K562 treated with DMSO at 1 percent for 48 hours (cell line): ENCODE results near the gene NCR1. TPM values are rescaled to one million over a fixed set of nuclear protein-coding genes. Genes with fewer than 3 reads are reported as not detected.

ENCODE experiments used
- total RNA-seq: library from RNA; unstranded; fragments of 300-600 nt; gene quantifications from 2 replicates; pipeline ENCODE4 v1.2.3, GENCODE V29; 2022; ENCODE audit warnings: low replicate concordance; ENCODE audit errors: extremely low read depth

The NCR1 gene
- total RNA-seq = not detected in 2 replicates

GRCh38 chr19:54905803-54906511, at the start of gene NCR1:
TSS of gene NCR1 (plus strand) at chr19:54906148. CDS start at chr19:54906188, 40 bp downstream.

GRCh38 chr19:54873990-54874389, 32.0 kb upstream of the NCR1 start, which contains the start of gene FCAR:
TSS of gene FCAR (plus strand) at chr19:54874235. CDS start at chr19:54874290, 55 bp downstream.

GRCh38 chr19:54947381-54947780, 41.4 kb downstream of the NCR1 start, which contains the start of gene NLRP7:
TSS of gene NLRP7 (minus strand) at chr19:54947530.

Other genes with a start within 250 kb of the NCR1 start
- gene LILRB4, start 243.2 kb upstream of the NCR1 start, total RNA-seq = not detected in 2 replicates
- not detected in 2 replicates for gene KIR3DL3, start 181.7 kb upstream of the NCR1 start, total RNA-seq
- not detected in 2 replicates for gene KIR2DL3, start 167.6 kb upstream of the NCR1 start, total RNA-seq
- not detected in 2 replicates for gene KIR2DL1, start 136.4 kb upstream of the NCR1 start, total RNA-seq
- not detected in 2 replicates for gene KIR2DL4, start 102.5 kb upstream of the NCR1 start, total RNA-seq
- gene KIR3DL1, start 89.7 kb upstream of the NCR1 start, total RNA-seq = not detected in 2 replicates
- not detected in 2 replicates for gene KIR2DS4, start 73.5 kb upstream of the NCR1 start, total RNA-seq
- not detected in 2 replicates for gene KIR3DL2, start 55.7 kb upstream of the NCR1 start, total RNA-seq
- not detected in 2 replicates for gene FCAR, start 31.9 kb upstream of the NCR1 start, total RNA-seq
- not detected in 2 replicates for gene NLRP7, start 41.4 kb downstream of the NCR1 start, total RNA-seq
- not detected in 2 replicates for gene NLRP2, start 60.2 kb downstream of the NCR1 start, total RNA-seq
- not detected in 2 replicates for gene GP6, start 132.1 kb downstream of the NCR1 start, total RNA-seq
- not detected in 2 replicates for gene RDH13, start 157.0 kb downstream of the NCR1 start, total RNA-seq
- not detected in 2 replicates for gene EPS8L1, start 169.7 kb downstream of the NCR1 start, total RNA-seq
- gene PPP1R12C, start 211.5 kb downstream of the NCR1 start, total RNA-seq = not detected in 2 replicates
- not detected in 2 replicates for gene TNNT1, start 243.1 kb downstream of the NCR1 start, total RNA-seq